NCI-H2227 (cell line): ENCODE results near the gene PPP1R26.
"Not testable (repeated sequence)": the region's sequence is repeated elsewhere in the genome, so short reads cannot be mapped to it uniquely, and the experiment has no call there.

ENCODE experiments used
- DNase-seq: peaks from one replicate; lab custom pipeline; 2025; ENCODE audit not compliant: unreplicated experiment; lab: John Stamatoyannopoulos, UW

The PPP1R26 gene

DNA sequence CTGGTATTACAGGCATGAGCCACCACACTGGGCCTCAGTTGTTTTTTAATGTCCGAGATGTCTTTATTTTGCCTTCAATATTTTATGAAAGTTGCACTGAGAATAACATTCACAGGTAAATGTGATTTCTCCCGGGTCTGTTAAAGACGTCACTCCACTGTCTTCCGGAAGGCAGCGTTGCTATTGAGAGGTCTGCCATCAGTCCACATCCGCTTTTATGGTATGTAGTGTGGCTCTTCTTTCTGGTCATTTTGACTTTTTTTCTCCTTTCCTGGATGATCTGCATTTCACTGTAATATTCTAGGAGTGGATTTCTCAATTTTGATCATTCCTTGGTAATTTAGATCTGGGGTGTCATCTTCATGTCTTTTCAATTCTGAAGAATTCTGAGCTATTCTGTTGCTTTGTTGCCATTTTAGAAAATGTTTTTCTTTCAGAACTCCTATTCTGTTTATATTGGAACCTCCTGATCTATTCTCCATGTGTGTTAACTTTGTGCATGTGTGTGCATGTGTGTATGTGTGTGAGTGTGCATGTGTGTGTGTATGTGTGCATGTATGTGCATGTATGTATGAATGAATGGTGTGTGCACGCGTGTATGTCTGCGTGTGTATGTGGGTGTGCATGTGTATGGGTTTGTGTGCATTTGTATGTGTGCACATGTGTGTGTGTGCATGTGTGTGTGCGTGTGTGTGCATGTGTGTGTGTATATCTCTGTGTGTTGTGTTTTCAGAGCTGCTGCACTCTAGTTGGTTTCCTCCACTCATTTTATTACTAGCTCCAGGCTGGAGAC is 39.8 kb downstream of the PPP1R26 start:
- DNase-seq: no peak

GRCh38 chr9:135520916-135521607 is 41.5 kb downstream of the PPP1R26 start, which contains the start of gene LCN1:
Gene LCN1, plus strand, starts transcription at chr9:135521440. Its CDS starts 58 bp downstream, at chr9:135521498.
- DNase-seq: no peak

GRCh38 chr9:135521608-135522095 is 42.1 kb downstream of the PPP1R26 start:
- no peak for DNase-seq

- DNase-seq: no peak
Measured at GRCh38 chr9:135522137-135522877, 42.7 kb downstream of the PPP1R26 start.

- DNase-seq: no peak
Measured at GRCh38 chr9:135522931-135523330, 43.3 kb downstream of the PPP1R26 start.

DNA sequence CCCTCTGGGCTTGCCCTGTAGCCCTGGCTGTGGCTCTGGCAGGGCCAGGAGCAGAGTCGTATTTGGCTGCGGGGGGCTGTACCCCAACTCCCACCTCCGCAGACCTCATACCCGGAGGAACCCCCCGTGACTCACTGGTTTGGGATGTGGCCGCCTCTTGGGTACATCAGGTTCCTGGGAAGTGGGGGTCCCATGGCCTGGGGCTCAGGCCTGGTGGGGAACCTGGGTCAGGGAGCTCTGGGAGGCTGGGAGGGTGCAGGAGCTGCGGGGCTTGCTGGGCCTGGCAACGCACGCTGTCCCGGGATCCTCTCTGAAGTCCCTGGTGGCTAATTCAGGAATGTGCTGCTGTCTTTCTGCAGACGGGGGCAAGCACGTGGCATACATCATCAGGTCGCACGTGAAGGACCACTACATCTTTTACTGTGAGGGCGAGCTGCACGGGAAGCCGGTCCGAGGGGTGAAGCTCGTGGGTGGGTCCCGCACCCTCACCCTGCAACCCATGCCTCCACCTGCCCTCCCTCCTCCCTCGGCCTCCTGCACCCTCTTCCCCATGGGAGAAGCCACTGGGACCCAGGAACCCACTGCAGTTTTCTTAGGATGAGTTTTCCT is 44.0 kb downstream of the PPP1R26 start:
- DNase-seq: no peak

- no peak for DNase-seq
Measured at GRCh38 chr9:135524130-135524861, 44.7 kb downstream of the PPP1R26 start.

GRCh38 chr9:135525241-135526088 is 45.9 kb downstream of the PPP1R26 start:
- DNase-seq: no peak

- no peak for DNase-seq
Measured at GRCh38 chr9:135526089-135526729, 46.6 kb downstream of the PPP1R26 start.

DNA sequence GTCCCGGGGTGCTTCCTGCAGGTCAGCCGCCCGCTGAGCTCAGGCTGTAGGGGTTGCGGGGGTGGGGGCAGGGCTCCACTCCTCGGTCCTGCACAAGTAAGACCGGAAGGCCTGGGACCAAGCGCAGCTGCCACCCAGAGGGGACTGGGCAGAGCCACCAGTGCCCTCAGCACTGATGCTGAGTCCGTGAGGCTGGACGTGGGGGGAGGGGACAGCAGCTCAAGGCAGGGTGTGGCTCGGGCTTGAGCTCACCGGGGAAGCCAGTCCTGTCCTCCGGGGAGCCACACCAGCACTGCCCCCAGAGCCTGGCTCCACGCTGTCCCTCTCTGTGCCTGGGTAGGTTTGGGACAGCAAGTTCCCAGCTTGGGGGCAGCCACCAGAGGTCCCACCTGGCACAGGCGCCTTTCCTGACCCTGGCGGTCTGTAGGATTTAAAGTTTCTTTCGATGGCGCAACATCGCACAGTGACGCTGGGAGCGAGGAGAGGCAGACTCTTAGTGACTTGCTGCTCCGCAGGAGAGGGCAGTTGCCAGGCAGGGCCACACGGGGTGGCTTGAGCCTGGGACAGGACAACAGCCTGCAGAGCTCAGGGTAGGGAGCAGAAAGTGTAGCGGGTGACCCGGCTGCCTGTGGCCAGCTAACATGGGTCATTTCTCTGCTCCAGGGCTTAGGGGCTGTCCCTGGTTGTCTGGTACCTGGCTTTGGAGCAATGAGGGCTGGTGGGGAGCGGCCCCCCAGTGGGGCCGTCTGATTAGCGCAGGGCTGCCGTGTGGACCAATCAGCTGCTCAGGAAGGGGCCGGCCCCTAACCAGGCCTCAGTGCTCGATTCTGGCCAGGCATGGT is 47.4 kb downstream of the PPP1R26 start:
- no peak for DNase-seq

GRCh38 chr9:135528842-135529435 is 49.4 kb downstream of the PPP1R26 start:
- not testable (repeated sequence) for DNase-seq

GRCh38 chr9:135530146-135530545 is 50.6 kb downstream of the PPP1R26 start:
- no peak for DNase-seq

DNA sequence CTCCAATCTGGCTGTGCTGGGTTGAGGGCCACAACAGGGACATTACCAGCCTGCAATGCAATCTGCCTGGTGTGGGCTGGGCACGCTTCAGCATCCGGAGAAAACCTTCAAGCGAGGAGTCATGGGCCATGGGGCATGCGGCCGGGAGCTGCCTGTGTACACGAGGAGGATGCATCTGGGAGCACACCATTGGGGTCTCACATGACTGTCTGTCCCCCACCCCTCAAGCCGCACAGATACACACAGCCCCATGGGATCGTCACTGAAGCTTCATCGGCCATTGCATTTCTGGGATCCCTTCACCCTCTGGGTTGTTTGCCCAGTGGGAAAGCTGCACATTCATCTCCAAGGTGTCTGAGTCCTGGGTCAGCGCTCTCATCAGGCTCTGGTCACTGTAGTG is 51.5 kb downstream of the PPP1R26 start:
- no peak for DNase-seq

GRCh38 chr9:135533113-135533512 is 53.5 kb downstream of the PPP1R26 start:
- no peak for DNase-seq

GRCh38 chr9:135533674-135534073 is 54.1 kb downstream of the PPP1R26 start:
- no peak for DNase-seq

GRCh38 chr9:135534192-135534711 is 54.7 kb downstream of the PPP1R26 start:
- not testable (repeated sequence) for DNase-seq

GRCh38 chr9:135534826-135535225 is 55.2 kb downstream of the PPP1R26 start:
- not testable (repeated sequence) for DNase-seq
